HepG2 (cell line): ENCODE measurements around the gene TBL3. TPM values are rescaled to one million over a fixed set of nuclear protein-coding genes. Genes with fewer than 3 reads are reported as not detected.

Experiments
- AHR ChIP-seq: IDR thresholded peaks from 2 replicates; pipeline ENCODE4 v1.6.1; 2018; ENCODE audit warnings: missing genetic modification reagents, missing compliant biosample characterization
- BRD4 ChIP-seq: sonication (generic); formaldehyde crosslinking; IDR thresholded peaks from 2 replicates; pipeline ENCODE4 v1.4.0; 2020; ENCODE audit warnings: missing genetic modification reagents
- CBX2 ChIP-seq, 2 experiments: fragments of 200-600 bp in 1 of 2; sonication (generic); formaldehyde crosslinking in 1 of 2; IDR thresholded peaks; 2 replicates each; pipeline versions ENCODE4 v1.7.0 to v1.8.1; 2018 to 2022; ENCODE audit warnings: low read depth in 2 of 2, low read length in 1 of 2, mild to moderate bottlenecking in 1 of 2, missing genetic modification reagents in 1 of 2
- FOXA3 ChIP-seq: IDR thresholded peaks from 2 replicates; pipeline ENCODE4 v1.6.1; 2016; ENCODE audit warnings: missing genetic modification reagents, missing compliant biosample characterization
- MED8 ChIP-seq: sonication (generic); formaldehyde crosslinking; IDR thresholded peaks from 2 replicates; pipeline ENCODE4 v1.8.1; 2023; ENCODE audit warnings: mild to moderate bottlenecking, missing genetic modification reagents; ENCODE audit not compliant: insufficient replicate concordance
- RFXANK ChIP-seq: IDR thresholded peaks from 2 replicates; pipeline ENCODE4 v1.6.1; 2016
- SKI ChIP-seq: fragments of 450-650 bp; IDR thresholded peaks from one replicate; pipeline ENCODE4 v1.6.1; 2018; ENCODE audit warnings: mild to moderate bottlenecking; ENCODE audit not compliant: partially characterized antibody
- SMAD1 ChIP-seq: sonication (generic); formaldehyde crosslinking; IDR thresholded peaks from 2 replicates; pipeline ENCODE4 v1.4.0; 2020; ENCODE audit warnings: missing genetic modification reagents, low read depth, mild to moderate bottlenecking, borderline replicate concordance
- SP1 ChIP-seq, 2 experiments: fragments of 450-650 bp in 1 of 2; sonication (generic) in 1 of 2; formaldehyde crosslinking in 1 of 2; IDR thresholded peaks; 2 replicates each; pipeline versions ENCODE4 v1.4.0 to v1.6.1; 2016 to 2020; ENCODE audit warnings: missing genetic modification reagents in 1 of 2
- SP5 ChIP-seq: IDR thresholded peaks from 2 replicates; pipeline ENCODE4 v1.6.1; 2016; ENCODE audit warnings: low read depth, borderline replicate concordance
- TCF12 ChIP-seq, 2 experiments: fragments of 450-650 bp in 1 of 2; sonication (generic) in 1 of 2; formaldehyde crosslinking in 1 of 2; IDR thresholded peaks; 2 replicates each; pipeline versions ENCODE4 v1.6.1 to v1.8.0; 2017 to 2022; ENCODE audit warnings: antibody characterized with exemption in 1 of 2, mild to moderate bottlenecking in 1 of 2, missing genetic modification reagents in 1 of 2, moderate library complexity in 1 of 2
- ZEB1 ChIP-seq: IDR thresholded peaks from 2 replicates; pipeline ENCODE4 v1.6.1; 2012; ENCODE audit warnings: mild to moderate bottlenecking, low read depth, inconsistent platforms; ENCODE audit not compliant: insufficient replicate concordance
- ZNF33B ChIP-seq: sonication (generic); formaldehyde crosslinking; IDR thresholded peaks from 2 replicates; pipeline ENCODE4 v1.5.1; 2020; ENCODE audit warnings: mild to moderate bottlenecking, missing genetic modification reagents
- ZNF362 ChIP-seq: sonication (generic); formaldehyde crosslinking; IDR thresholded peaks from 2 replicates; pipeline ENCODE4 v1.4.0; 2020; ENCODE audit warnings: missing genetic modification reagents, mild to moderate bottlenecking, borderline replicate concordance
- ZNF564 ChIP-seq: sonication (generic); formaldehyde crosslinking; IDR thresholded peaks from 2 replicates; pipeline ENCODE4 v1.8.1; 2023; ENCODE audit warnings: mild to moderate bottlenecking, missing genetic modification reagents
- ZNF609 ChIP-seq: sonication (generic); formaldehyde crosslinking; IDR thresholded peaks from 2 replicates; pipeline ENCODE4 v1.4.0; 2020; ENCODE audit warnings: mild to moderate bottlenecking, missing genetic modification reagents, borderline replicate concordance
- ZNF629 ChIP-seq: sonication (generic); formaldehyde crosslinking; conservative IDR thresholded peaks from 2 replicates; pipeline ENCODE4 v1.5.0; 2020; ENCODE audit warnings: missing genetic modification reagents
- polyA plus RNA-seq, 8 experiments: library from polyadenylated mRNA; depleted of rRNA in 3 of 8; stranded (reverse) in 7 of 8; unstranded in 1 of 8; fragments of >200 nt; fragmentation: Illumina TruSeq in 4 of 8; extraction: Trizol in 4 of 8; gene quantifications; 2 replicates each; pipeline versions ENCODE4 v1.2.1 to v1.2.3, GENCODE V29; 2011 to 2016; ENCODE audit warnings: low read depth in 4 of 8, missing spikeins in 1 of 8, mixed read lengths in 1 of 8; ENCODE audit not compliant: insufficient read depth in 1 of 8
- total RNA-seq, 5 experiments: library from RNA; depleted of rRNA; stranded (reverse); fragments of >200 nt; fragmentation: Illumina TruSeq; extraction: Trizol; gene quantifications; 2 replicates each; pipeline ENCODE4 v1.2.3, GENCODE V29; 2016; ENCODE audit warnings: low read depth in 1 of 5
- TF ChIP-seq, protein P1 (sequence below): IDR thresholded peaks from 2 replicates; pipeline ENCODE4 v1.6.1; 2018; ENCODE audit warnings: missing genetic modification reagents
- TF ChIP-seq, protein P2 (sequence below): sonication (generic); formaldehyde crosslinking; IDR thresholded peaks from 2 replicates; pipeline ENCODE4 v1.9.0; 2022; ENCODE audit warnings: missing genetic modification reagents, mild to moderate bottlenecking, borderline replicate concordance

The TBL3 gene
- total and polyA plus RNA-seq, 2 of the 13 experiments (the other 11 are each of a cell fraction or from before 2014, with no cell fraction given): 16.8 to 38.0 TPM

- TF ChIP-seq ZNF609 (CRISPR knock-in tag): no peak; the same call in 1 of the 2 replicates
- peak; percentile 12; the same call in 1 of the 2 replicates for TF ChIP-seq AHR (CRISPR knock-in tag)
- TF ChIP-seq FOXA3 (CRISPR knock-in tag): peak; percentile 60
- TF ChIP-seq, protein P1, sequence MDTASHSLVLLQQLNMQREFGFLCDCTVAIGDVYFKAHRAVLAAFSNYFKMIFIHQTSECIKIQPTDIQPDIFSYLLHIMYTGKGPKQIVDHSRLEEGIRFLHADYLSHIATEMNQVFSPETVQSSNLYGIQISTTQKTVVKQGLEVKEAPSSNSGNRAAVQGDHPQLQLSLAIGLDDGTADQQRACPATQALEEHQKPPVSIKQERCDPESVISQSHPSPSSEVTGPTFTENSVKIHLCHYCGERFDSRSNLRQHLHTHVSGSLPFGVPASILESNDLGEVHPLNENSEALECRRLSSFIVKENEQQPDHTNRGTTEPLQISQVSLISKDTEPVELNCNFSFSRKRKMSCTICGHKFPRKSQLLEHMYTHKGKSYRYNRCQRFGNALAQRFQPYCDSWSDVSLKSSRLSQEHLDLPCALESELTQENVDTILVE (CRISPR knock-in tag): peak; percentile 54; the same call in 1 of the 2 replicates
- no peak for TF ChIP-seq ZNF33B (CRISPR knock-in tag)
- TF ChIP-seq ZEB1: peak; percentile 29
- no peak for TF ChIP-seq MED8 (CRISPR knock-in tag)
- peak; percentile 96; the same call in 1 of the 2 replicates for TF ChIP-seq SMAD1 (CRISPR knock-in tag)
- no peak; the same call in 1 of the 2 replicates for TF ChIP-seq SP5 (CRISPR knock-in tag)
- no peak for TF ChIP-seq ZNF629 (CRISPR knock-in tag)
- no peak for TF ChIP-seq CBX2 (IDR thresholded peaks at IDR 0.05; ENCODE audit: low read depth, low read length)
- TF ChIP-seq CBX2 (CRISPR knock-in tag; IDR thresholded peaks at IDR 0.05; ENCODE audit: low read depth): no peak
- TF ChIP-seq, protein P2, sequence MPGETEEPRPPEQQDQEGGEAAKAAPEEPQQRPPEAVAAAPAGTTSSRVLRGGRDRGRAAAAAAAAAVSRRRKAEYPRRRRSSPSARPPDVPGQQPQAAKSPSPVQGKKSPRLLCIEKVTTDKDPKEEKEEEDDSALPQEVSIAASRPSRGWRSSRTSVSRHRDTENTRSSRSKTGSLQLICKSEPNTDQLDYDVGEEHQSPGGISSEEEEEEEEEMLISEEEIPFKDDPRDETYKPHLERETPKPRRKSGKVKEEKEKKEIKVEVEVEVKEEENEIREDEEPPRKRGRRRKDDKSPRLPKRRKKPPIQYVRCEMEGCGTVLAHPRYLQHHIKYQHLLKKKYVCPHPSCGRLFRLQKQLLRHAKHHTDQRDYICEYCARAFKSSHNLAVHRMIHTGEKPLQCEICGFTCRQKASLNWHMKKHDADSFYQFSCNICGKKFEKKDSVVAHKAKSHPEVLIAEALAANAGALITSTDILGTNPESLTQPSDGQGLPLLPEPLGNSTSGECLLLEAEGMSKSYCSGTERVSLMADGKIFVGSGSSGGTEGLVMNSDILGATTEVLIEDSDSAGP (CRISPR knock-in tag): peak; percentile 88; the same call in 1 of the 2 replicates
- TF ChIP-seq SKI: peak; percentile 85
- no peak for TF ChIP-seq RFXANK (CRISPR knock-in tag)
- TF ChIP-seq SP1 (IDR thresholded peaks at IDR 0.05): no peak
- TF ChIP-seq SP1 (CRISPR knock-in tag; IDR thresholded peaks at IDR 0.05): no peak; the same call in 1 of the 2 replicates
- peak; percentile 87 for TF ChIP-seq ZNF564 (CRISPR knock-in tag)
- no peak; the same call in 1 of the 2 replicates for TF ChIP-seq ZNF362 (CRISPR knock-in tag)
- no peak; the same call in 1 of the 2 replicates for TF ChIP-seq BRD4
- no peak for TF ChIP-seq TCF12 (IDR thresholded peaks at IDR 0.05)
- TF ChIP-seq TCF12 (CRISPR knock-in tag; IDR thresholded peaks at IDR 0.05): no peak
Measured at GRCh38 chr16:1983544-1984346, 11.9 kb downstream of the TBL3 start, which contains the start of gene GFER (continued).
